ENCODE data around the gene SLC25A17.
"Not testable (repeated sequence)": the region's sequence is repeated elsewhere in the genome, so short reads cannot be mapped to it uniquely, and the experiment has no call there.

Gene SLC25A17

GRCh38 chr22:40818747-40819598, at the start of gene SLC25A17:
Gene SLC25A17 (minus strand): TSS chr22:40819346. CDS start chr22:40819248, 98 bp downstream.
- peak within 1 kb of the TSS; percentile 61 to 73 for H3K27ac ChIP-seq (ENCODE audit: low read depth in 2 of 2, low read length in 2 of 2)
- peaks cover 16 to 19% of the 10 kb centered on the region in 2 donors for H3K4me1 ChIP-seq (ENCODE audit: control insufficient read depth in 2 of 2, insufficient read depth in 2 of 2, low read length in 2 of 2)
- peak within 1 kb of the TSS; percentile 85 to 87 for H3K9ac ChIP-seq (ENCODE audit: low read depth in 1 of 2, low read length in 2 of 2)
- H3K36me3 ChIP-seq (ENCODE audit: control insufficient read depth in 2 of 2, insufficient read depth in 2 of 2, low read length in 2 of 2) = peaks cover 0 to 9% of the 10 kb centered on the region in 2 donors
- no peaks in the 10 kb centered on the region for H3K27me3 ChIP-seq (ENCODE audit: control insufficient read depth in 2 of 2, insufficient read depth in 2 of 2, low read length in 2 of 2)
- no peaks in the 10 kb centered on the region for H3K9me3 ChIP-seq (ENCODE audit: control insufficient read depth in 2 of 2, low read length in 2 of 2)
- peak within 1 kb of the TSS; percentile 91 to 94 for H3K4me3 ChIP-seq (ENCODE audit: low read length in 2 of 2)

GRCh38 chr22:40868379-40868778, 49.2 kb upstream of the SLC25A17 start:
- H3K36me3 ChIP-seq (ENCODE audit: control insufficient read depth in 2 of 2, insufficient read depth in 2 of 2, low read length in 2 of 2) = peaks cover 0 to 10% of the 10 kb centered on the region in 2 donors
- not testable (repeated sequence) for H3K9me3 ChIP-seq (ENCODE audit: control insufficient read depth in 2 of 2, low read length in 2 of 2); H3K4me3 ChIP-seq (ENCODE audit: low read length in 2 of 2); H3K4me1 ChIP-seq (ENCODE audit: control insufficient read depth in 2 of 2, insufficient read depth in 2 of 2, low read length in 2 of 2); H3K27ac ChIP-seq (ENCODE audit: low read depth in 2 of 2, low read length in 2 of 2); H3K27me3 ChIP-seq (ENCODE audit: control insufficient read depth in 2 of 2, insufficient read depth in 2 of 2, low read length in 2 of 2); H3K9ac ChIP-seq (ENCODE audit: low read depth in 1 of 2, low read length in 2 of 2)

- H3K9me3 ChIP-seq (ENCODE audit: control insufficient read depth in 2 of 2, low read length in 2 of 2) = no peaks in the 10 kb centered on the region
- no peak overlapping the region for H3K9ac ChIP-seq (ENCODE audit: low read depth in 1 of 2, low read length in 2 of 2)
These were observed 48.0 kb upstream of the SLC25A17 start for GRCh38 chr22:40867109-40867508.

GRCh38 chr22:40862537-40862936, 43.4 kb upstream of the SLC25A17 start:
- H3K4me3 ChIP-seq (ENCODE audit: low read length in 2 of 2) = no peak overlapping the region
- H3K36me3 ChIP-seq (ENCODE audit: control insufficient read depth in 2 of 2, insufficient read depth in 2 of 2, low read length in 2 of 2) = peaks cover 0 to 13% of the 10 kb centered on the region in 2 donors
- peaks cover 5 to 7% of the 10 kb centered on the region in 2 donors for H3K4me1 ChIP-seq (ENCODE audit: control insufficient read depth in 2 of 2, insufficient read depth in 2 of 2, low read length in 2 of 2)
- no peaks in the 10 kb centered on the region for H3K9me3 ChIP-seq (ENCODE audit: control insufficient read depth in 2 of 2, low read length in 2 of 2)
- no peak overlapping the region for H3K27ac ChIP-seq (ENCODE audit: low read depth in 2 of 2, low read length in 2 of 2)
- no peak overlapping the region for H3K9ac ChIP-seq (ENCODE audit: low read depth in 1 of 2, low read length in 2 of 2)
- H3K27me3 ChIP-seq (ENCODE audit: control insufficient read depth in 2 of 2, insufficient read depth in 2 of 2, low read length in 2 of 2) = no peaks in the 10 kb centered on the region

More at GRCh38 chr22:40867109-40867508, 48.0 kb upstream of the SLC25A17 start:
- H3K4me3 ChIP-seq (ENCODE audit: low read length in 2 of 2) = no peak overlapping the region
- no peaks in the 10 kb centered on the region for H3K4me1 ChIP-seq (ENCODE audit: control insufficient read depth in 2 of 2, insufficient read depth in 2 of 2, low read length in 2 of 2)
- peaks cover 0 to 8% of the 10 kb centered on the region in 2 donors for H3K36me3 ChIP-seq (ENCODE audit: control insufficient read depth in 2 of 2, insufficient read depth in 2 of 2, low read length in 2 of 2)
- H3K27ac ChIP-seq (ENCODE audit: low read depth in 2 of 2, low read length in 2 of 2) = no peak overlapping the region
- H3K27me3 ChIP-seq (ENCODE audit: control insufficient read depth in 2 of 2, insufficient read depth in 2 of 2, low read length in 2 of 2) = no peaks in the 10 kb centered on the region

- Histone ChIP-seq H3K27me3 (ENCODE audit: control insufficient read depth in 2 of 2, insufficient read depth in 2 of 2, low read length in 2 of 2) (no peaks in the 10 kb centered on the region), H3K9ac (ENCODE audit: low read depth in 1 of 2, low read length in 2 of 2) (no peak within 1 kb of the TSS), H3K36me3 (ENCODE audit: control insufficient read depth in 2 of 2, insufficient read depth in 2 of 2, low read length in 2 of 2) (peaks cover 0 to 13% of the 10 kb centered on the region in 2 donors), H3K4me1 (ENCODE audit: control insufficient read depth in 2 of 2, insufficient read depth in 2 of 2, low read length in 2 of 2) (peaks cover 7 to 10% of the 10 kb centered on the region in 2 donors), H3K9me3 (ENCODE audit: control insufficient read depth in 2 of 2, low read length in 2 of 2) (no peaks in the 10 kb centered on the region), H3K4me3 (ENCODE audit: low read length in 2 of 2) (no peak within 1 kb of the TSS), H3K27ac (ENCODE audit: low read depth in 2 of 2, low read length in 2 of 2) (no peak within 1 kb of the TSS)
These were observed 42.9 kb upstream of the SLC25A17 start, which contains the start of gene DNAJB7 for GRCh38 chr22:40862013-40862412. Gene DNAJB7 (minus strand): TSS chr22:40862113. CDS start chr22:40861994, 119 bp downstream.

GRCh38 chr22:40857309-40857855, 38.2 kb upstream of the SLC25A17 start:
- peaks cover 22 to 39% of the 10 kb centered on the region in 2 donors for H3K4me1 ChIP-seq (ENCODE audit: control insufficient read depth in 2 of 2, insufficient read depth in 2 of 2, low read length in 2 of 2)

GRCh38 chr22:40856513-40857308, 37.6 kb upstream of the SLC25A17 start, which contains the start of the genes ST13 and XPNPEP3:
Gene ST13 (minus strand): TSS chr22:40856639. CDS start chr22:40856540, 99 bp downstream.
Gene XPNPEP3 (plus strand): TSS chr22:40857148. CDS start chr22:40857182, 34 bp downstream.
- H3K4me1 ChIP-seq (ENCODE audit: control insufficient read depth in 2 of 2, insufficient read depth in 2 of 2, low read length in 2 of 2) = peaks cover 22 to 39% of the 10 kb centered on the region in 2 donors
- peaks cover 0 to 10% of the 10 kb centered on the region in 2 donors for H3K36me3 ChIP-seq (ENCODE audit: control insufficient read depth in 2 of 2, insufficient read depth in 2 of 2, low read length in 2 of 2)
- H3K27me3 ChIP-seq (ENCODE audit: control insufficient read depth in 2 of 2, insufficient read depth in 2 of 2, low read length in 2 of 2) = no peaks in the 10 kb centered on the region
- peak within 1 kb of the TSS; percentile 94 to 99 for H3K27ac ChIP-seq (ENCODE audit: low read depth in 2 of 2, low read length in 2 of 2)
- H3K9me3 ChIP-seq (ENCODE audit: control insufficient read depth in 2 of 2, low read length in 2 of 2) = no peaks in the 10 kb centered on the region
- peak within 1 kb of the TSS; percentile 80 to 87 for H3K4me3 ChIP-seq (ENCODE audit: low read length in 2 of 2)
- peak within 1 kb of the TSS; percentile 93 to 97 for H3K9ac ChIP-seq (ENCODE audit: low read depth in 1 of 2, low read length in 2 of 2)

More at GRCh38 chr22:40857309-40857855, 38.2 kb upstream of the SLC25A17 start:
- Histone ChIP-seq H3K4me3 (ENCODE audit: low read length in 2 of 2) (peak overlapping the region; percentile 80 to 87), H3K27ac (ENCODE audit: low read depth in 2 of 2, low read length in 2 of 2) (peak overlapping the region; percentile 94 to 99), H3K36me3 (ENCODE audit: control insufficient read depth in 2 of 2, insufficient read depth in 2 of 2, low read length in 2 of 2) (peaks cover 0 to 13% of the 10 kb centered on the region in 2 donors), H3K9me3 (ENCODE audit: control insufficient read depth in 2 of 2, low read length in 2 of 2) (no peaks in the 10 kb centered on the region), H3K27me3 (ENCODE audit: control insufficient read depth in 2 of 2, insufficient read depth in 2 of 2, low read length in 2 of 2) (no peaks in the 10 kb centered on the region), H3K9ac (ENCODE audit: low read depth in 1 of 2, low read length in 2 of 2) (peak overlapping the region; percentile 83 to 97)

- H3K4me3 ChIP-seq (ENCODE audit: low read length in 2 of 2) = peak overlapping the region; percentile 80 to 87
- H3K4me1 ChIP-seq (ENCODE audit: control insufficient read depth in 2 of 2, insufficient read depth in 2 of 2, low read length in 2 of 2) = peaks cover 22 to 39% of the 10 kb centered on the region in 2 donors
- H3K9me3 ChIP-seq (ENCODE audit: control insufficient read depth in 2 of 2, low read length in 2 of 2) = no peaks in the 10 kb centered on the region
- peak overlapping the region; percentile 93 to 97 for H3K9ac ChIP-seq (ENCODE audit: low read depth in 1 of 2, low read length in 2 of 2)
- no peaks in the 10 kb centered on the region for H3K27me3 ChIP-seq (ENCODE audit: control insufficient read depth in 2 of 2, insufficient read depth in 2 of 2, low read length in 2 of 2)
- peak overlapping the region; percentile 94 to 99 for H3K27ac ChIP-seq (ENCODE audit: low read depth in 2 of 2, low read length in 2 of 2)
- H3K36me3 ChIP-seq (ENCODE audit: control insufficient read depth in 2 of 2, insufficient read depth in 2 of 2, low read length in 2 of 2) = peaks cover 0 to 5% of the 10 kb centered on the region in 2 donors
These were observed 36.9 kb upstream of the SLC25A17 start for GRCh38 chr22:40855979-40856512.

All from mucosa of rectum (tissue), 2 donors.